ENCODE data around the gene KCNQ1.

The KCNQ1 gene

DNA sequence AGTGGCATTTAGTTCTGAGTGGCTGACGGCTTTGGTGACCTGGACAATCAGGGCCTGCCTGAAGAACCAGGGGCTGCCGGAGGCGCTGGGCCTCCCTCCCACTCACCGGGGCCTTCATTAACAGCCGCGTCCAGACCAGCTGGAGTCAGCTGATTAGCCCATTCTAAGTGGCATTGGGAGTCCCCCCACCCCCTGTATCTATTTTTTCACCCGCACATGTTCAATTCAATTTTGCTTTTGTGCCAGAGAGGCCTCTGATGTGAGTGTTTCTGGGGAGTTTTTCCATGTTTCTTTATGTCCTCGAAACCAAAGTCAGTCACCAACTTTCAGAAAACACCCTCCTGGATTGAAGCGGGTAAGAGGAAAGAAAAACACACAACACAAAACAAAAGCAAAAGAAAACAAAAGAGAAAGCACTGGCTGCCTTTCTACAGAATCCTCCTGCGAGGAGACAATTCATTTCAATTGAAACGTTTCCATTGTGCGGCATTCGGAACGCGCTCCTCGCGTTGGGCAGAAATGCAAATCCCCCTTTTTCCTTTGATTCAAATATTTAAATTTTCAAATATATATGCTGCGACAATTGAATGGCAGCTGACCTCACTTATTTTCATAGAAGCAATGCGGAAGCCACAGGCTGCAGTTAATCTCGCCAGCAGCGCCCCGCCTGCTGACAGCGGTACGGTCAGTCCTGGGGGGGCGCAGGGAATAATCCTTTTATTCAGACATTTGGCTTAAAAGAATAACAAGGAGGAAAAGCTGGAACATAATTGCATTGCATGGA lies 423.1 kb downstream of the KCNQ1 start:
- CTCF ChIA-PET, result interaction anchor here (0.7 to 1.2 kb wide), 2 partner anchors 10 to 335 kb away, joined by 3 read pairs; no protein-coding TSS in a partner anchor
- Mint-ChIP-seq H3K27ac (no peak overlapping the region), H3K36me3 (no peaks in the 10 kb centered on the region), H3K9me3 (no peaks in the 10 kb centered on the region), H3K27me3 (peaks cover 86% of the 10 kb centered on the region), H3K4me3 (no peak overlapping the region), H3K4me1 (peaks cover 9% of the 10 kb centered on the region)
- no peak for DNase-seq

DNA sequence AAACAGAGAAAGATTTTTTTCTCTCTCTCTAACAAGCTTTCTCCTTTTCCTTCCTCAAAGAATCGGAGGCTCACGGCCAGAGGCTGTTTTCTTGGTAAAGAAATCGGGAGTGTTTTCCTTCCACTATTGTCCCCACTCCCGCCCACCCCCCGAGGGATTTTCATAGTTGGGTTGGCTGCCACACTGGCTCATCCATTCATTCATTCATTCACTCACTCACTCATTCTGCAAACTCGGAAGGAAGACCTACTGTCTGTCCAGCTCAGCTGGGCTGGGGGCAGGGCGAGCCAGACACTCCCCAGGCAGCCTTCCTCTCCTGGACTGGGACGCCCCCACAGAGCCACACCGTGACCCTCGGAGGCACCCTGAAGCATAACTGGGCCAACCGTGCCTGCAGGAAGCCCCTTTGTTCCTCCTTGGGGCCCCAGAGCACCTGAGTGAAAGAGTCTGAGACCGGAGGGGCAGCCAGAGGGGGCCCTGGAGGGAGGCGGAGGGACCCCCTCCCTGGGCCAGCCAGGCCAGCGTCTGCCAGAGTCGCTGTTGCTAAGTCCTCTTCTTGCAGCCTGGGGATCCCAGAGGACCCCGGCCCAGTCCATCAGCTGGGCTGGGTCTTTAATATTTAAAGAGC lies 423.8 kb downstream of the KCNQ1 start:
- Mint-ChIP-seq H3K4me3 (no peak overlapping the region), H3K27me3 (peaks cover 85% of the 10 kb centered on the region), H3K9me3 (no peaks in the 10 kb centered on the region), H3K4me1 (peaks cover 9% of the 10 kb centered on the region), H3K27ac (no peak overlapping the region), H3K36me3 (no peaks in the 10 kb centered on the region)
- CTCF ChIA-PET, result interaction anchor here (0.7 to 1.2 kb wide), 2 partner anchors 9 to 336 kb away, joined by 3 read pairs; no protein-coding TSS in a partner anchor
- DNase-seq, result no peak

DNA sequence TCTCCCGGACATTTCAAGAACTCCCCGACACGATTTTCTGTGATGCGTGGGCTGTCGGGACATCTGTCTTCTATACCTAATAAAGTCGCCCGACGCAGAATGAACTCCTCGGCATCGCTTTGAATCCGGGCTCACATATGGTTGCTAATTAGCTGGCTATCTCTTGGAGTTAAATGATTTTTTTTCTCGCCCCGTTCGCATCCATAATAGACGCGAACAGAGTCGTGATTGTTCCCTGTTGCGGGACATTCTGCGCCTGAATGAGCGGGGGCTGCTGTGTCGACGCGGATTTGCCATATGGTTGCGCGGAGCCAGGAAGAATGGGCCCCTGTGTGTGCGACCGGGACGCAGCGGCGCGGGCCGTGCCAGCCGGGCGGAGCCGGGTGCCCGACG lies 424.3 kb downstream of the KCNQ1 start:
- H3K4me1 Mint-ChIP-seq, result peaks cover 9% of the 10 kb centered on the region
- no peaks in the 10 kb centered on the region for H3K9me3 Mint-ChIP-seq
- H3K27ac Mint-ChIP-seq, result no peak overlapping the region
- no peaks in the 10 kb centered on the region for H3K36me3 Mint-ChIP-seq
- peaks cover 85% of the 10 kb centered on the region for H3K27me3 Mint-ChIP-seq
- CTCF ChIA-PET, result no interaction called here
- H3K4me3 Mint-ChIP-seq, result no peak overlapping the region
- DNase-seq, result no peak

DNA sequence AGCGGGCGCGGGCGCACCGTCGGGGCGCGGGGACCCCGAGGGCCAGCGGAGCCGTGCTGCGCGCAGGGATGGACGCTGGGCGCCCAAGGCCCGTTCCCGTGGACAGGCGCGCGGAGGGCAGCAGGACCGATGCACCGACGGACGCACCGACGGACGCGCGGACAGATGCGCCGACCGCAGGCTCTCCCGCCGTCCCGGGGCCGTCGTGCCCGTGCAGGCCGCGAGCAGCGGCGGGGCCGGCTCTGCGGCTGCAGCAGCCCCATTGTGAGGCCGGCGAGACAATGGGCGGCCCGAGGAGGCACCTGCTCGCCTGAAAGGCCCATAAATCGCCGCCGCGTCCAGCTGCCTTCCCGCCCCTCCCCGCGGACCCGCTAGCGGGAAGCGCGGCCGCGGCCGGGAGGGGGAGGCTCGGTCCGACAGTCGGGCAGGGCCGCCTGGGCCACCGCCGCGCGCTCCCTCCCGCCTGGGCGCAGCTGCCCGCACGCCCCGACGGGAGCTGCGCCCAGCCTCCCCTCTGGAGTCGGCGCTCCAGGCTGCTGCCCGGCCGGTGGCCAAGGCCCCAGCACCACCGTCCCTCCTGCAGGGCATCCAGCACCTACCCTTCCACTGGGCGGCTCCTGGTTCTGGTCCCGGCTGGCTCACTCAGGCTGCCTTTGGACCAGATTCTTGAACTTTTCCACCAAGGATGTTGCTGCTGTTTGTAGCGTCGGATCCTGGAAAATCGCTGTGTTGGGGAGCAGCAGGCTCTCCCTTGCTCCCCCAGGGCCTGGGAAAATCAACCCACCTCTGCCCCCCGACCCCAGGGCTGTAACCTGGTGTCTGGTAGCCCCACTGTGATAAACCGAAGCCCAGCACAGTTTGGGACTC lies 425.0 kb downstream of the KCNQ1 start:
- H3K4me3 Mint-ChIP-seq, result no peak overlapping the region
- no peak for DNase-seq
- H3K9me3 Mint-ChIP-seq, result no peaks in the 10 kb centered on the region
- H3K27ac Mint-ChIP-seq, result no peak overlapping the region
- peaks cover 9% of the 10 kb centered on the region for H3K4me1 Mint-ChIP-seq
- H3K27me3 Mint-ChIP-seq, result peaks cover 84% of the 10 kb centered on the region
- H3K36me3 Mint-ChIP-seq, result no peaks in the 10 kb centered on the region
- CTCF ChIA-PET, result no interaction called here

DNA sequence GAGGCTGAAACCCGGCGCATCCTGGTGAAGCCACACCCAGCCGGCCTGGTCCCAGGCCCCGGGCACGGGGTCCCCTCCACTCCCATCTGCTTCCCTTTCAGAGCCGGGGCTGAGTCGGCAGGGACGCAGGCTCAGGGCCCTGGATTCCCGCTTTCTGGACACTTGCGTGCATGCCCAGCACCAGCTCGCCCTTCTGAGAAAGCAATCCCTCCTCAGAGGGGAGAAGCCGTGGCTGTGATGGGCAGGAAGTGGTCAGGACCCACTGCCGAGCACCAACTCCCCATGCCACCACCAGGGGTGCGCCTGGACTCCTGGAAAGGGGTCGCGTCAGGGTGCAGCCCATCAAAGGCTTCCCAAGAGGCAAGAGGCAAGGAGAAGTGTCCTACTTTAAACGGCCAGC lies 425.7 kb downstream of the KCNQ1 start:
- no peak for DNase-seq
- Mint-ChIP-seq H3K4me3 (no peak overlapping the region), H3K4me1 (peaks cover 9% of the 10 kb centered on the region), H3K9me3 (no peaks in the 10 kb centered on the region), H3K36me3 (no peaks in the 10 kb centered on the region), H3K27me3 (peaks cover 84% of the 10 kb centered on the region), H3K27ac (no peak overlapping the region)
- CTCF ChIA-PET, result no interaction called here

DNA sequence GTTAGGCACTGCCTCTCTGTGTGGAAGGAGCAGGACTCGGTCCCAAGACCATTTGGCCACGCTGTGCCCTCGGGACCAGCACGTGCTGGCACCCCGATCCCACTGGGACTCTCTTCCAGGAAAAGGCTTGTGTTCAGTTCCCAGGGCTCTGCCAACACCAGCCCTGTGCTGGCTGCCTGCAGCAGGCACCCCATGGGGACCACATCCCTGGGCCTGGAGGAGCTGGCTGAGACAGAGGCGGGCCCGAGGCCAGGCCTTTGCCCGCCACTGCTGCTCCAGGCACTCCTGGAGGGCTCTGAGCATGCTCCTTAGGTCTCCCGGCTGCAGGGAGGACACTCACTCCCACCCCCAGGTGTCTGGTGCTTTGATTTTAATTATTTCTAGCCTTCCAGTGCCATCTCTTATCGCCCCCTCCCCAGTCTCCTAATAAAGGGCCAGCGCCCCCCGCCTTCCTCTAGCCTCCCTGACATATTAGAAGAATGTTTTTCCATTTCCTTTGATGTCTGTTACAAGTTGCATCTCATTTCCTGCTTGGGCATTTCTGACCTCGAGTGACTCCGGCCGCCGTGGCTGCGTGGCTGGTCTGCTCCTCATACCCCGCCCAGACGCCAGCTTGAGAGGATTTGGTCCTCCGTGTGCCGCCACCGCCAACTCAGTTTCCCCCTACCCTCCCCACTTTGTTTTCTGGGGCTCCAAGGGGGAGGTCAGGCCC lies 426.3 kb downstream of the KCNQ1 start:
- peaks cover 9% of the 10 kb centered on the region for H3K4me1 Mint-ChIP-seq
- H3K27ac Mint-ChIP-seq, result no peak overlapping the region
- peaks cover 82% of the 10 kb centered on the region for H3K27me3 Mint-ChIP-seq
- H3K4me3 Mint-ChIP-seq, result no peak overlapping the region
- CTCF ChIA-PET, result no interaction called here
- H3K36me3 Mint-ChIP-seq, result no peaks in the 10 kb centered on the region
- DNase-seq, result no peak
- no peaks in the 10 kb centered on the region for H3K9me3 Mint-ChIP-seq

DNA sequence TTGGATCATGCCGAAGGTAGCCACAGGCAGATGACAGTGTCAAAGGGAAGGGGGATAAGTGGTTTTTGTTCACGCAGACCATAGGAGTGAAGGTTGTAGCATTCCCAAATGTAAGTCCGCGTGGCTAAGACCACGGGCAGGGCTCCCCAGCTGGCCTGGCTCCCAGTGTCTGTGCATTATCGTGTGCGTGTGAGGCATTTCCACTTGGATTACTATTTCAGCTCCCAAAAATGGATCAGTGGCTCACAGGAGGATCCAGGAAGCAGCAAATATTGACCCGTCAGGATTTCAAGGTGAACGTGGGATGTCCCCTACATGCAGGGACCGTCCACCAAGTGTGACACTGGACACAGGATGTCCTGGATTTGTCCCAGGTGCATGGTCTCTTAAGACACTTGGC lies 430.2 kb downstream of the KCNQ1 start:
- Mint-ChIP-seq H3K9me3 (no peaks in the 10 kb centered on the region), H3K27me3 (peaks cover 50% of the 10 kb centered on the region), H3K27ac (no peak overlapping the region), H3K4me3 (no peak overlapping the region), H3K4me1 (no peaks in the 10 kb centered on the region), H3K36me3 (no peaks in the 10 kb centered on the region)
- DNase-seq, result no peak
- CTCF ChIA-PET, result no interaction called here

DNA sequence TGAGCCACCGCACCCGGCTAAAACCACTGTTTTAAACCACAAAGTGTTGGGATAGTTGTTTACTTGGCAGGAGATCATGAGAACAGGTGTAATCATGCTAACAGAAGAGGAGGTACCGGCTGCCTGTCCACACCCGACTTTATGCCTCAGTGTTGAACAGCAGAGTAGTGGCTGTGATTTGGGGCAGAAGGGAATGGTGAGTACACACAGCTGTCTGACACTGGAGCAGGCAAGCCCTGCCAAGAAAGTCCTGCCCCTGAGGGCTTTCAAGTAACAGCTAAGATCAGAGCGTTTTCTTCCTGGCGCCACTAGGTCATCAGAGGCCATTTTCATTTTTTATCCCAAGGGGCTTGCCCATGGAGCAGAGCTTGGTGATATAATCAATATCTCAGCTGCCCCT lies 432.7 kb downstream of the KCNQ1 start:
- peaks cover 49% of the 10 kb centered on the region for H3K27me3 Mint-ChIP-seq
- no peak overlapping the region for H3K4me3 Mint-ChIP-seq
- no peaks in the 10 kb centered on the region for H3K9me3 Mint-ChIP-seq
- H3K27ac Mint-ChIP-seq, result no peak overlapping the region
- no peaks in the 10 kb centered on the region for H3K36me3 Mint-ChIP-seq
- CTCF ChIA-PET, result interaction anchor here (1.0 to 1.3 kb wide), 2 partner anchors 9 to 345 kb away, joined by 3 to 4 read pairs; no protein-coding TSS in a partner anchor
- DNase-seq, result no peak
- no peaks in the 10 kb centered on the region for H3K4me1 Mint-ChIP-seq

DNA sequence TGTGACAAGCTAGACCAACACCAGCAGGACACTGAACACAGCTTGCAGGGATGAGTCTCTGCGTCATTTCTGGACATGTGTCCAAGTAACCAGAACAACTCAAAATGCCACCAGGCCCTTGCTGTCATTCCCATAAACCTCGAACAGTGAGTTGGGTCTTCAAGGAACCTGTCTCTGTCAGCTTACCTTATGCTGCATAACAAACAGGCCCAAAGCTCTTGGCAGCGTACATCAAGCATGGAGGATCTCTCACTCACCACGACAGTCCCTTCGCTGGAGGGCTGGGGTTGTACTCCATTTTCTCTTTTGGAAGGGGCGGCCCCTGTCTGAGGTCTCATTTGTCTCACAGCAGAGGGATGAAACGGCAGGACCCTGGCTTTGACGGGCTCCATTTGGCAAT lies 434.0 kb downstream of the KCNQ1 start:
- CTCF ChIA-PET, result interaction anchor here (2.6 kb wide), 1 partner anchor 14 kb away, joined by 7 read pairs; no protein-coding TSS in a partner anchor
- no peak for DNase-seq
- Mint-ChIP-seq H3K27ac (no peak overlapping the region), H3K4me1 (peaks cover 2% of the 10 kb centered on the region), H3K9me3 (no peaks in the 10 kb centered on the region), H3K4me3 (no peak overlapping the region), H3K36me3 (no peaks in the 10 kb centered on the region), H3K27me3 (peaks cover 52% of the 10 kb centered on the region)

DNA sequence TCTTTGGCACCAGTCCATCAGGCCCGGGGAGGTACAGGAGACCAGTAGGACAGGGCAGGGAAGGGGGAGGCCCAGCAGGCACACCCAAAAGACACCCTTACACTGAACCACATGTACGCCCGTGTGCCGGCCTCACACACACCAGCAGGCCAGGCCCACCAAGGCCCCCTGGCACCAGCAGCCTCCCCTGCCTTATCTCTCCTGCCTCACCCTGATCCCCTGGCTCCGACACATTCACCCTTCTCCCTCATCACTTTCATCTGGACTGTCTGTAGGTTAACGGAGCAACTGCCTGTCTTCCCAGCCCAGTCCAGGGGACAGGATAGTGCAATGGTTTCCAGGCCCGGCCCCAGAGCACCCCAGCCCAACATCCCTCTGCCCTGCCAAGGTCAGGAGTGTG lies 435.8 kb downstream of the KCNQ1 start:
- CTCF ChIA-PET, result interaction anchor here (2.6 to 13.7 kb wide), 2 partner anchors 12 to 346 kb away, joined by 7 to 344 read pairs; no protein-coding TSS in a partner anchor
- Mint-ChIP-seq H3K36me3 (no peaks in the 10 kb centered on the region), H3K9me3 (no peaks in the 10 kb centered on the region), H3K27ac (peak overlapping the region; percentile 21), H3K4me1 (peaks cover 4% of the 10 kb centered on the region), H3K4me3 (no peak overlapping the region), H3K27me3 (peaks cover 51% of the 10 kb centered on the region)
- DNase-seq, result no peak

DNA sequence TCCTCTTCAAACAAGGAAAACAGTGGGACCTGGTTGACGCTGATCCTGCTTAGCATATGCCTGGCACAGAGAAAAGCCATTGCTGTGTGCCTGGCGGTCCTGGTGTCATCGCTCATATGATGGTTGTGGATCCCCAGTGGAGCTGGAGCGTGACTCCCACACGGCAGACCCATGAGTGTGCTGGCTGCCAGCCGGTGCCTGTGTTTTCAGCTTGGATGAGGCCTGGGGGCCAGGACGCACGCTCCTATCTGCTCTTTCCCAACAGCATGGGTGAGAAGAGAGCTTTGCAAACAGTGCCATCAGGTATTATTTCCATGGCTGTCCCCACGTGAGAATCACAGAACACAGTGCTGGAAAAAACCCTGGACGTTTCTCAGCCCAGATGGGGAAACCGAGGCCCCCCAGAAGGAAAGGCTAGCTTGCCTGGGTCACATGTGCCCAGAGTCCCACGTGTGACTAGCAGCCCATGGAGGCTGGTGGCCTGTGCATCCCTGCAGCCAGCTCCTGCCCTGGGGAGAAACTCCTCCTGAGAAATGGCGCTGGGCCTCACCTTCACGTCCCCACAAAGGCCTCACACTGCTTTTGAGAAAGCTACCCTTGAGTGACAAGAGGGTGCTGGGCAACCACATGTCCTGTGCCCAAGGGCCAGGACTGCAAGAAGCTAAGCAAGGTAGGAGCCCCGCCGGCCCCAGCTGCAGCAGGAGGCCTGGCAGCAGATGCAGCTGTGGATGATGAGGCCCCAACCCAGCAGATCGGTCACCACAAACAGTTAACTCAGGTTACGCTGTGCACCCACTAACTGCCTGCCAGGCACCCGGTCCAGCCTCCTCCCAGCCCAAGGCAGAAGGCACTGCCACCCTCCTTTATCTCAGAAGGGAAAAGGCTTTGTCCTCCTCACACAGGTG lies 436.5 kb downstream of the KCNQ1 start:
- Mint-ChIP-seq H3K4me1 (peaks cover 4% of the 10 kb centered on the region), H3K36me3 (no peaks in the 10 kb centered on the region)
- CTCF ChIA-PET, result interaction anchor here (2.5 to 13.7 kb wide), 3 partner anchors 11 to 347 kb away, joined by 7 to 344 read pairs (median 7); no protein-coding TSS in a partner anchor

DNA sequence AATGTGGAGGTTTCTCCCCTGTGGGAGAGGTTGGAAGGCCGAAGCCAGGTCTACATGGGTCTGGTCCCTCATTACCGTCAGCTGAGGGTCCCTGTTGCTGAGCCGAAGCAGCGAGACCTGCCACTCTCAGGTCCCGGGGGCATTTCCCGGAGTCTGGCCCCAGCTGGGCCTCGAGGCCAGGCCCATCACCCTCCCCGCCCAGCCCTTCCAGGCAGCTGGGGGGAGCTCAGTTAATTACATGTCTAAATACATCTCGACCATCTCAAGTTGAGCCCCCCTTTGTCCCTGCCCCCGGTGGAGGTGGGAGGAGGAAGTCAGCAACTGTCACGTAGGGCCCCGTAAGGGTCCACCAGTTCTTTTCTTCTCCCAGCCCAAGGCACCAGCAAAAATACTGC lies 437.2 kb downstream of the KCNQ1 start:
- Mint-ChIP-seq H3K4me1 (peaks cover 8% of the 10 kb centered on the region), H3K9me3 (no peaks in the 10 kb centered on the region), H3K4me3 (no peak overlapping the region), H3K36me3 (no peaks in the 10 kb centered on the region), H3K27me3 (peaks cover 57% of the 10 kb centered on the region), H3K27ac (no peak overlapping the region)
- no peak for DNase-seq
- CTCF ChIA-PET, result interaction anchor here (2.5 to 13.7 kb wide), 2 partner anchors 10 to 348 kb away, joined by 7 to 344 read pairs; no protein-coding TSS in a partner anchor

More for the DNA sequence above, 436.5 kb downstream of the KCNQ1 start:
- DNase-seq, result no peak
- Mint-ChIP-seq H3K4me3 (no peak overlapping the region), H3K27me3 (peaks cover 54% of the 10 kb centered on the region), H3K27ac (no peak overlapping the region), H3K9me3 (no peaks in the 10 kb centered on the region)

Data from activated naive CD4-positive, alpha-beta T cell treated with anti-CD3 and anti-CD28 coated beads, Interleukin-2, amount 10 ng/mL, durations not matched to agents 7 days and 5 days (primary cell).